SK-N-SH (cell line): ENCODE results near the gene ETS1. TPM values are rescaled to one million over a fixed set of nuclear protein-coding genes. Genes with fewer than 3 reads are reported as not detected.

Experiments
- CTCF ChIA-PET: fragments of 300-600, 350-600 bp; formaldehyde crosslinking; extraction: SDS; loops from one replicate; lab custom pipeline; 2021; lab: Yijun Ruan, JAX
- POLR2A ChIA-PET: fragments of 350-600 bp; sonication (Branson Sonifier 250); formaldehyde crosslinking; extraction: SDS; loops from one replicate; lab custom pipeline; 2020; ENCODE audit warnings: antibody characterized with exemption, inconsistent platforms; lab: Yijun Ruan, JAX
- DNase-seq: peaks from one replicate; pipeline ENCODE4 v3.0.0; 2012
- H2AFZ ChIP-seq: fragments of 200-600 bp; sonication (generic); 2 replicates; pipeline ENCODE4 v1.8.1; 2016; ENCODE audit warnings: antibody characterized with exemption, mild to moderate bottlenecking, low read depth
- H3F3A ChIP-seq: fragments of 200-600 bp; sonication (generic); replicated peaks from 2 replicates; pipeline ENCODE3; 2016; ENCODE audit warnings: antibody characterized with exemption, mild to moderate bottlenecking; ENCODE audit not compliant: insufficient read depth
- H3K27ac ChIP-seq, 2 experiments: fragments of 200-500 bp in 1 of 2; fragments of 200-600 bp in 1 of 2; sonication (Bioruptor generic) in 1 of 2; sonication (generic), shearing (Covaris generic) in 1 of 2; 2 replicates each; pipeline versions ENCODE4 v1.5.1 to v1.6.1; 2014 to 2016; ENCODE audit warnings: low read depth in 2 of 2, inconsistent platforms in 1 of 2, low read length in 1 of 2, mild to moderate bottlenecking in 1 of 2, mixed read lengths in 1 of 2
- H3K27me3 ChIP-seq: fragments of 200-600 bp; sonication (generic), shearing (Covaris generic); 2 replicates; pipeline ENCODE4 v1.6.1; 2016; ENCODE audit warnings: mixed run types; ENCODE audit not compliant: insufficient read depth
- H3K36me3 ChIP-seq, 2 experiments: fragments of 200-500 bp in 1 of 2; fragments of 200-600 bp in 1 of 2; sonication (Bioruptor generic) in 1 of 2; sonication (generic) in 1 of 2; replicated peaks in 1 of 2; 2 replicates each; pipeline versions ENCODE3 to v1.5.1; 2014 to 2016; ENCODE audit warnings: low read length in 1 of 2, mild to moderate bottlenecking in 1 of 2; ENCODE audit not compliant: insufficient read depth in 2 of 2, control insufficient read depth in 1 of 2
- H3K4me1 ChIP-seq, 2 experiments: fragments of 200-500 bp in 1 of 2; fragments of 200-600 bp in 1 of 2; sonication (Bioruptor generic) in 1 of 2; sonication (generic), shearing (Covaris generic) in 1 of 2; 2 replicates each; pipeline versions ENCODE4 v1.5.1 to v1.6.1; 2014 to 2016; ENCODE audit warnings: low read depth in 1 of 2, low read length in 1 of 2, mixed run types in 1 of 2; ENCODE audit not compliant: insufficient read depth in 2 of 2, control insufficient read depth in 1 of 2
- H3K4me2 ChIP-seq: fragments of 200-600 bp; sonication (generic), shearing (Covaris generic); 2 replicates; pipeline ENCODE4 v1.6.1; 2017; ENCODE audit warnings: mixed run types
- H3K4me3 ChIP-seq, 2 experiments: fragments of 200-500 bp in 1 of 2; fragments of 200-600 bp in 1 of 2; sonication (Bioruptor generic) in 1 of 2; sonication (generic), shearing (Covaris generic) in 1 of 2; 2 replicates each; pipeline versions ENCODE4 v1.5.1 to v1.8.1; 2014 to 2016; ENCODE audit warnings: low read depth in 2 of 2, inconsistent platforms in 1 of 2, low read length in 1 of 2, mild to moderate bottlenecking in 1 of 2, mixed read lengths in 1 of 2, moderate library complexity in 1 of 2
- H3K79me2 ChIP-seq: fragments of 200-600 bp; sonication (generic); 2 replicates; pipeline ENCODE4 v1.8.1; 2017; ENCODE audit warnings: mild to moderate bottlenecking; ENCODE audit not compliant: insufficient read depth
- H3K9ac ChIP-seq: fragments of 200-600 bp; sonication (generic); 2 replicates; pipeline ENCODE4 v1.6.1; 2017; ENCODE audit warnings: mixed run types
- H3K9me2 ChIP-seq: fragments of 200-600 bp; sonication (generic); 2 replicates; pipeline ENCODE4 v1.6.1; 2017; ENCODE audit warnings: mixed run types
- H3K9me3 ChIP-seq: fragments of 200-600 bp; sonication (generic); 2 replicates; pipeline ENCODE4 v1.6.1; 2017; ENCODE audit warnings: mixed run types, mild to moderate bottlenecking, moderate library complexity
- H4K20me1 ChIP-seq: fragments of 200-600 bp; sonication (generic); 2 replicates; pipeline ENCODE4 v1.6.1; 2017; ENCODE audit warnings: mild to moderate bottlenecking, mixed run types; ENCODE audit not compliant: insufficient read depth
- CHD2 ChIP-seq: fragments of 150-350 bp; IDR thresholded peaks from 2 replicates; pipeline ENCODE4 v1.6.1; 2018; ENCODE audit warnings: low read length; ENCODE audit not compliant: partially characterized antibody
- EP300 ChIP-seq, 2 experiments: IDR thresholded peaks; 2 replicates each; pipeline versions ENCODE4 v1.4.0 to v1.6.1; 2012; ENCODE audit warnings: borderline replicate concordance in 1 of 2, low read depth in 1 of 2, low read length in 1 of 2
- RAD21 ChIP-seq: IDR thresholded peaks from 2 replicates; pipeline ENCODE4 v1.6.1; 2012; ENCODE audit warnings: mild to moderate bottlenecking, low read length
- REST ChIP-seq: IDR thresholded peaks from 2 replicates; pipeline ENCODE4 v1.6.1; 2012; ENCODE audit warnings: mild to moderate bottlenecking, low read depth, low read length, moderate library complexity
- RFX5 ChIP-seq: IDR thresholded peaks from 2 replicates; pipeline ENCODE4 v1.6.1; 2012; ENCODE audit warnings: mild to moderate bottlenecking, improper control_type of control experiment, low read length
- SIN3A ChIP-seq: IDR thresholded peaks from 2 replicates; pipeline ENCODE4 v1.6.1; 2012; ENCODE audit warnings: low read depth, mild to moderate bottlenecking, low read length, moderate library complexity, borderline replicate concordance
- SMC3 ChIP-seq: IDR thresholded peaks from 2 replicates; pipeline ENCODE4 v1.6.1; 2012; ENCODE audit warnings: low read depth, low read length, improper control_type of control experiment
- TCF12 ChIP-seq: IDR thresholded peaks from 2 replicates; pipeline ENCODE4 v1.4.0; 2012
- TEAD4 ChIP-seq: IDR thresholded peaks from 2 replicates; pipeline ENCODE4 v1.4.0; 2012; ENCODE audit warnings: mild to moderate bottlenecking, borderline replicate concordance; ENCODE audit not compliant: insufficient read depth
- WGBS: methylation state at CpG from one replicate; pipeline ENCODE4 v1.1.6; 2017; ENCODE audit warnings: low lambda C conversion rate; 5-methylcytosine and 5-hydroxymethylcytosine counted together
- polyA plus RNA-seq, 3 experiments: library from polyadenylated mRNA; depleted of rRNA; stranded (reverse); fragments of >200 nt; gene quantifications; 2 replicates each; pipeline ENCODE4 v1.2.3, GENCODE V29; 2012

The ETS1 gene
- polyA plus RNA-seq, 1 of the 3 experiments (the other 2 are of a cell fraction) = 14.5 TPM

GRCh38 chr11:128590587-128590986, 3.2 kb upstream of the ETS1 start:
- Histone ChIP-seq H3K4me1 (peaks cover 0 to 8% of the 10 kb centered on the region in 2 experiments; a peak in 1 of 4 replicates), H3F3A (no peaks in the 10 kb centered on the region), H3K27ac (no peak overlapping the region), H3K4me2 (no peak overlapping the region), H2AFZ (no peak overlapping the region), H3K27me3 (no peaks in the 10 kb centered on the region; the same call in 1 of the 2 replicates), H3K9me3 (no peaks in the 10 kb centered on the region), H3K4me3 (no peak overlapping the region), H4K20me1 (no peaks in the 10 kb centered on the region), H3K9me2 (no peaks in the 10 kb centered on the region), H3K79me2 (no peaks in the 10 kb centered on the region), H3K9ac (no peak overlapping the region), H3K36me3 (no peaks in the 10 kb centered on the region)
- ChIA-PET POLR2A (no interaction called here), CTCF (interaction anchor here (0.8 kb wide), 1 partner anchor 10 kb away, joined by 3 read pairs; no protein-coding TSS in a partner anchor)
- DNase-seq = no peak
- TF ChIP-seq RAD21 = no peak
- TF ChIP-seq EP300 (IDR thresholded peaks at IDR 0.05; ENCODE audit: borderline replicate concordance in 1 of 2, low read depth in 1 of 2, low read length in 1 of 2) = no peak
- no peak for TF ChIP-seq CHD2
- TF ChIP-seq RFX5 = no peak
- 89% methylated on average over 4 of the region's 4 CpGs for WGBS

DNA sequence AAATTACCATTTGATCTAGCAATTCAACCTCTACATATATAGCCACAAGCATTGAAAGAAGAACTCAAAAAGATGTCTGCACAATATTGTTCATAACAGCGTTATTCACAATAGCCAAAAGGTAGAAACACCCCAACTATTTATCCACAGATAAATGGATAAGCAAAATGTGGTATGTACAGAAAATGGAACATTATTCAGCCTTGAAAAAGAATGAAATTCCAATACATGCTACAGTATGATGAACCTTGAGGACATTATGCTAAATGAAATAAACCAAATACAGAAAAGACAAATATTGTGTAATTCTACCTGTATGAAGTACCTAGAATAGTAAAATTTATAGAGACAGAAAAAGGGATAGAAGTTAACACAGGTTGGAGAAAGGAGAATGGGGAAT, 2.6 kb upstream of the ETS1 start:
- 59% methylated on average over 1 of the region's 1 CpG for WGBS
- Histone ChIP-seq H3K27me3 (no peaks in the 10 kb centered on the region; the same call in 1 of the 2 replicates), H3K9ac (no peak overlapping the region), H2AFZ (no peak overlapping the region), H3K9me2 (no peaks in the 10 kb centered on the region), H3K4me2 (no peak overlapping the region), H3K4me3 (no peak overlapping the region), H3F3A (no peaks in the 10 kb centered on the region), H3K27ac (no peak overlapping the region), H3K36me3 (no peaks in the 10 kb centered on the region), H3K79me2 (no peaks in the 10 kb centered on the region), H3K9me3 (no peaks in the 10 kb centered on the region), H3K4me1 (peaks cover 0 to 8% of the 10 kb centered on the region in 2 experiments; a peak in 1 of 4 replicates), H4K20me1 (no peaks in the 10 kb centered on the region)
- TF ChIP-seq SIN3A (no peak), TEAD4 (no peak), SMC3 (no peak), TCF12 (no peak), REST (no peak)
- ChIA-PET CTCF (no interaction called here), POLR2A (no interaction called here)
- no peak for DNase-seq
